ENCODE measurements around the gene KLHDC8B. TPM values are rescaled to one million over a fixed set of nuclear protein-coding genes. Genes with fewer than 3 reads are reported as not detected.

Gene KLHDC8B
- total RNA-seq, 1 experiment from 2014 or later = 13.5 TPM

GRCh38 chr3:49174397-49174985 is 3.1 kb downstream of the KLHDC8B start:
- Histone ChIP-seq H2AK5ac (ENCODE audit: insufficient read length, low read length) (no peak overlapping the region), H4K91ac (ENCODE audit: insufficient read length, low read depth, low read length) (no peak overlapping the region), H3K4me2 (ENCODE audit: insufficient read depth, insufficient read length, low read length) (no peak overlapping the region), H3K14ac (ENCODE audit: insufficient read depth, low read length) (no peak overlapping the region), H4K5ac (ENCODE audit: insufficient read length, low read depth, low read length) (no peak overlapping the region), H4K8ac (replicated peaks; ENCODE audit: insufficient read length, low read depth, low read length) (no peak overlapping the region), H3K18ac (ENCODE audit: insufficient read length, low read depth, low read length) (no peak overlapping the region), H2BK120ac (ENCODE audit: low read depth, low read length, poor library complexity, severe bottlenecking) (no peak overlapping the region), H3K9ac (ENCODE audit: extremely low read depth, insufficient read length, low read length) (no peak overlapping the region), H3K9me3 (ENCODE audit: control insufficient read depth, low read depth, low read length) (no peaks in the 10 kb centered on the region), H2BK12ac (ENCODE audit: insufficient read length, low read depth, low read length) (no peak overlapping the region), H3K79me1 (ENCODE audit: insufficient read depth, low read depth, low read length, poor library complexity, severe bottlenecking) (no peaks in the 10 kb centered on the region), H2BK15ac (ENCODE audit: low read depth, low read length) (no peak overlapping the region), H3K27ac (ENCODE audit: insufficient read length, low read depth, low read length) (no peak overlapping the region), H2BK20ac (ENCODE audit: low read depth, low read length, poor library complexity, severe bottlenecking) (no peak overlapping the region), H2AFZ (ENCODE audit: low read length) (no peak overlapping the region), H2BK5ac (ENCODE audit: insufficient read length, low read length) (no peak overlapping the region), H4K20me1 (ENCODE audit: control insufficient read depth, insufficient read depth, insufficient read length) (no peaks in the 10 kb centered on the region), H3K56ac (ENCODE audit: insufficient read length, low read depth, low read length) (no peak overlapping the region), H3K27me3 (ENCODE audit: insufficient read depth, low read length) (no peaks in the 10 kb centered on the region), H3T11ph (ENCODE audit: low read length) (no peak overlapping the region), H3K4ac (ENCODE audit: low read depth, low read length) (no peak overlapping the region), H3K79me2 (ENCODE audit: insufficient read depth, low read length) (no peaks in the 10 kb centered on the region), H3K4me1 (ENCODE audit: insufficient read depth, low read length) (peaks cover 6% of the 10 kb centered on the region; the same call in 1 of the 2 replicates), H3K23ac (ENCODE audit: insufficient read length, low read depth, low read length) (no peak overlapping the region), H3K23me2 (ENCODE audit: insufficient read length, low read depth, low read length, poor library complexity, severe bottlenecking) (peaks cover 8% of the 10 kb centered on the region)
- DNase-seq = no peak
- no peak overlapping the region; a peak in 1 of 7 replicates for H3K27ac Mint-ChIP-seq
- no CpG with 5 or more reads among the region's 9 CpGs for WGBS (ENCODE audit: extremely low coverage, insufficient read length, low lambda C conversion rate)
- no peak overlapping the region for H3K4me3 Mint-ChIP-seq
- H3K27me3 Mint-ChIP-seq (ENCODE audit: low read depth) = peaks cover 13% of the 10 kb centered on the region
- no peaks in the 10 kb centered on the region for H3K9me3 Mint-ChIP-seq
- no peak for TF ChIP-seq CTCF (conservative IDR thresholded peaks at IDR 0.05)
- peaks cover 0 to 6% (median 3%) of the 10 kb centered on the region in 3 experiments; a peak in 4 of 7 replicates for H3K36me3 Mint-ChIP-seq (ENCODE audit: insufficient read depth in 1 of 3, low read depth in 3 of 3)
- H3K4me1 Mint-ChIP-seq = peaks cover 20 to 28% of the 10 kb centered on the region in 2 experiments
